ENCODE measurements around the gene GRIK2.
A peak's percentile ranks its signal among the peaks of the same experiment; 100 is the strongest.

Gene GRIK2

GRCh38 chr6:101956961-101957360, 563.5 kb downstream of the GRIK2 start:
- Histone ChIP-seq H2AK5ac (ENCODE audit: low read length) (no peak overlapping the region), H3K4me2 (ENCODE audit: low read length) (no peak overlapping the region), H3K9ac (ENCODE audit: low read length) (no peak overlapping the region), H3K9me3 (ENCODE audit: insufficient read depth, low read depth, low read length) (no peaks in the 10 kb centered on the region), H2BK12ac (ENCODE audit: low read length) (no peak overlapping the region), H3K14ac (ENCODE audit: low read length) (no peak overlapping the region), H3K36me3 (ENCODE audit: control insufficient read depth in 1 of 2, insufficient read depth in 2 of 2, low read length in 2 of 2) (no peaks in the 10 kb centered on the region), H3K79me2 (ENCODE audit: control insufficient read depth, insufficient read depth, low read length, poor library complexity) (no peaks in the 10 kb centered on the region), H3K79me1 (ENCODE audit: low read length) (no peaks in the 10 kb centered on the region), H3K4me3 (ENCODE audit: low read depth, low read length) (no peak overlapping the region), H3K23ac (ENCODE audit: low read length) (no peak overlapping the region), H3K18ac (ENCODE audit: low read length) (no peak overlapping the region), H3K27ac (ENCODE audit: low read depth, low read length) (no peak overlapping the region), H2BK5ac (ENCODE audit: low read depth, low read length, poor library complexity) (no peak overlapping the region), H3K4me1 (ENCODE audit: control insufficient read depth in 1 of 2, insufficient read depth in 2 of 2, low read length in 2 of 2) (no peaks in the 10 kb centered on the region), H2AFZ (ENCODE audit: insufficient read depth, low read length, poor library complexity) (no peak overlapping the region), H4K91ac (ENCODE audit: low read depth, low read length) (no peak overlapping the region), H3K4ac (ENCODE audit: low read depth, low read length) (no peak overlapping the region), H4K8ac (ENCODE audit: low read depth, low read length) (no peak overlapping the region), H3K27me3 (ENCODE audit: insufficient read depth, low read length) (no peaks in the 10 kb centered on the region), H4K12ac (ENCODE audit: low read depth, low read length) (no peak overlapping the region), H2BK120ac (ENCODE audit: insufficient read depth, low read length, poor library complexity) (no peak overlapping the region)
- WGBS (ENCODE audit: extremely low coverage, insufficient coverage, insufficient read length) = no CpG with 5 or more reads among the region's 2 CpGs
- DNase-seq = no peak

GRCh38 chr6:101961357-101961756, 567.8 kb downstream of the GRIK2 start:
- no peak overlapping the region for H3K4me2 ChIP-seq (ENCODE audit: low read length)
- H4K91ac ChIP-seq (ENCODE audit: low read depth, low read length) = no peak overlapping the region
- H2BK120ac ChIP-seq (ENCODE audit: insufficient read depth, low read length, poor library complexity) = no peak overlapping the region
- H3K23ac ChIP-seq (ENCODE audit: low read length) = no peak overlapping the region
- no peak overlapping the region for H2BK5ac ChIP-seq (ENCODE audit: low read depth, low read length, poor library complexity)
- no peaks in the 10 kb centered on the region for H3K4me1 ChIP-seq (ENCODE audit: control insufficient read depth in 1 of 2, insufficient read depth in 2 of 2, low read length in 2 of 2)
- no peak overlapping the region for H3K18ac ChIP-seq (ENCODE audit: low read length)
- H3K36me3 ChIP-seq (ENCODE audit: control insufficient read depth in 1 of 2, insufficient read depth in 2 of 2, low read length in 2 of 2) = no peaks in the 10 kb centered on the region
- H2AFZ ChIP-seq (ENCODE audit: insufficient read depth, low read length, poor library complexity) = no peak overlapping the region
- H3K79me2 ChIP-seq (ENCODE audit: control insufficient read depth, insufficient read depth, low read length, poor library complexity) = no peaks in the 10 kb centered on the region
- WGBS (ENCODE audit: extremely low coverage, insufficient coverage, insufficient read length) = no CpG with 5 or more reads among the region's 8 CpGs
- no peak overlapping the region for H3K4ac ChIP-seq (ENCODE audit: low read depth, low read length)
- no peak overlapping the region for H3K14ac ChIP-seq (ENCODE audit: low read length)
- H3K79me1 ChIP-seq (ENCODE audit: low read length) = no peaks in the 10 kb centered on the region
- H2BK12ac ChIP-seq (ENCODE audit: low read length) = no peak overlapping the region
- H4K8ac ChIP-seq (ENCODE audit: low read depth, low read length) = no peak overlapping the region
- no peaks in the 10 kb centered on the region for H3K9me3 ChIP-seq (ENCODE audit: insufficient read depth, low read depth, low read length)
- no peak overlapping the region for H4K12ac ChIP-seq (ENCODE audit: low read depth, low read length)
- H3K9ac ChIP-seq (ENCODE audit: low read length) = no peak overlapping the region
- H3K27me3 ChIP-seq (ENCODE audit: insufficient read depth, low read length) = no peaks in the 10 kb centered on the region
- H3K4me3 ChIP-seq (ENCODE audit: low read depth, low read length) = peak overlapping the region; percentile 2
- no peak overlapping the region for H3K27ac ChIP-seq (ENCODE audit: low read depth, low read length)
- DNase-seq = no peak
- no peak overlapping the region for H2AK5ac ChIP-seq (ENCODE audit: low read length)

- Histone ChIP-seq H3K4me3 (ENCODE audit: low read depth, low read length) (no peak overlapping the region), H3K9ac (ENCODE audit: low read length) (no peak overlapping the region), H3K79me1 (ENCODE audit: low read length) (no peaks in the 10 kb centered on the region), H2BK12ac (ENCODE audit: low read length) (no peak overlapping the region), H3K27ac (ENCODE audit: low read depth, low read length) (no peak overlapping the region), H3K4me1 (ENCODE audit: control insufficient read depth in 1 of 2, insufficient read depth in 2 of 2, low read length in 2 of 2) (no peaks in the 10 kb centered on the region), H3K79me2 (ENCODE audit: control insufficient read depth, insufficient read depth, low read length, poor library complexity) (no peaks in the 10 kb centered on the region), H2AK5ac (ENCODE audit: low read length) (no peak overlapping the region), H3K36me3 (ENCODE audit: control insufficient read depth in 1 of 2, insufficient read depth in 2 of 2, low read length in 2 of 2) (no peaks in the 10 kb centered on the region), H2BK120ac (ENCODE audit: insufficient read depth, low read length, poor library complexity) (no peak overlapping the region), H4K12ac (ENCODE audit: low read depth, low read length) (no peak overlapping the region), H3K18ac (ENCODE audit: low read length) (no peak overlapping the region), H3K9me3 (ENCODE audit: insufficient read depth, low read depth, low read length) (no peaks in the 10 kb centered on the region), H2AFZ (ENCODE audit: insufficient read depth, low read length, poor library complexity) (no peak overlapping the region), H3K27me3 (ENCODE audit: insufficient read depth, low read length) (no peaks in the 10 kb centered on the region), H4K91ac (ENCODE audit: low read depth, low read length) (no peak overlapping the region), H3K14ac (ENCODE audit: low read length) (no peak overlapping the region), H3K23ac (ENCODE audit: low read length) (no peak overlapping the region), H3K4me2 (ENCODE audit: low read length) (no peak overlapping the region), H4K8ac (ENCODE audit: low read depth, low read length) (no peak overlapping the region), H2BK5ac (ENCODE audit: low read depth, low read length, poor library complexity) (no peak overlapping the region), H3K4ac (ENCODE audit: low read depth, low read length) (no peak overlapping the region)
- no peak for DNase-seq
Observed at GRCh38 chr6:101980924-101981323, 587.4 kb downstream of the GRIK2 start.

- Histone ChIP-seq H3K4me3 (ENCODE audit: low read depth, low read length) (no peak overlapping the region), H2BK12ac (ENCODE audit: low read length) (no peak overlapping the region), H2BK120ac (ENCODE audit: insufficient read depth, low read length, poor library complexity) (no peak overlapping the region), H3K4me1 (ENCODE audit: control insufficient read depth in 1 of 2, insufficient read depth in 2 of 2, low read length in 2 of 2) (no peaks in the 10 kb centered on the region), H3K79me1 (ENCODE audit: low read length) (no peaks in the 10 kb centered on the region), H2AK5ac (ENCODE audit: low read length) (no peak overlapping the region), H3K14ac (ENCODE audit: low read length) (no peak overlapping the region), H3K27ac (ENCODE audit: low read depth, low read length) (no peak overlapping the region), H3K9me3 (ENCODE audit: insufficient read depth, low read depth, low read length) (no peaks in the 10 kb centered on the region), H3K27me3 (ENCODE audit: insufficient read depth, low read length) (no peaks in the 10 kb centered on the region), H3K36me3 (ENCODE audit: control insufficient read depth in 1 of 2, insufficient read depth in 2 of 2, low read length in 2 of 2) (no peaks in the 10 kb centered on the region), H3K4ac (ENCODE audit: low read depth, low read length) (no peak overlapping the region), H3K9ac (ENCODE audit: low read length) (no peak overlapping the region), H4K8ac (ENCODE audit: low read depth, low read length) (no peak overlapping the region), H4K12ac (ENCODE audit: low read depth, low read length) (no peak overlapping the region), H2AFZ (ENCODE audit: insufficient read depth, low read length, poor library complexity) (no peak overlapping the region), H3K79me2 (ENCODE audit: control insufficient read depth, insufficient read depth, low read length, poor library complexity) (no peaks in the 10 kb centered on the region), H4K91ac (ENCODE audit: low read depth, low read length) (no peak overlapping the region), H2BK5ac (ENCODE audit: low read depth, low read length, poor library complexity) (no peak overlapping the region), H3K4me2 (ENCODE audit: low read length) (no peak overlapping the region), H3K18ac (ENCODE audit: low read length) (no peak overlapping the region), H3K23ac (ENCODE audit: low read length) (no peak overlapping the region)
- DNase-seq = no peak
- no CpG with 5 or more reads among the region's 3 CpGs for WGBS (ENCODE audit: extremely low coverage, insufficient coverage, insufficient read length)
Observed at GRCh38 chr6:101986476-101986875, 593.0 kb downstream of the GRIK2 start.

Measured in trophoblast cell (in vitro differentiated cells and primary cell).